Measurements from ENCODE around the gene PLK2. TPM values are rescaled to one million over a fixed set of nuclear protein-coding genes. Genes with fewer than 3 reads are reported as not detected.

Gene PLK2
- total RNA-seq, result 100 to 1,000 TPM in 1 of 7 donors, 10 to 100 TPM in 6; 14.7 to 310 (median 41.1) TPM
- polyA plus RNA-seq, result 10 to 100 TPM; 37.6 to 47.8 TPM
- long read RNA-seq, donor 1, transcript PLK2-201 (14 exons, 2,960 nt), result major isoform, 90 of 105 reads
- long read RNA-seq, donor 1, partial matches to known transcripts, result 2 of 105 reads
- long read RNA-seq, donor 1, other reads (novel, unspliced or antisense), result 12 of 105 reads
- long read RNA-seq, donor 2, transcript PLK2-206 (2 exons, 625 nt), result minor isoform, 10 of 41 reads
- long read RNA-seq, donor 2, transcript PLK2-201 (14 exons, 2,960 nt), result major isoform, 13 of 41 reads
- long read RNA-seq, donor 2, partial matches to known transcripts, result 17 of 41 reads
- long read RNA-seq, donor 2, other reads (novel, unspliced or antisense), result 0 of 41 reads
- long read RNA-seq, donor 3, transcript PLK2-201 (14 exons, 2,960 nt), result major isoform, 28 of 30 reads
- long read RNA-seq, donor 3, partial matches to known transcripts, result 0 of 30 reads
- long read RNA-seq, donor 3, other reads (novel, unspliced or antisense), result 1 of 30 reads

- Histone ChIP-seq H3K27ac (peak within 1 kb of the TSS; percentile 76 to 94), H3K4me3 (peak within 1 kb of the TSS; percentile 80), H3K4me1 (ENCODE audit: insufficient read depth) (peaks cover 2% of the 10 kb centered on the region), H3K27me3 (no peaks in the 10 kb centered on the region), H3K36me3 (no peaks in the 10 kb centered on the region), H3K9me3 (no peaks in the 10 kb centered on the region)
- peak; percentile 93 to 98 (median 97) for DNase-seq
- intact Hi-C loops (cut with DNase I), result loop anchor here (1.0 to 5.0 kb wide), 7 partner anchors 677 to 1163 kb away; no protein-coding TSS in a partner anchor
- 0 to 1% (median 1%) methylated on average over 37 to 89 of the region's 89 CpGs for WGBS, 3 donors
- peak; percentile 99 for TF ChIP-seq POLR2A (IDR thresholded peaks at IDR 0.05)
- TF ChIP-seq, protein P1, sequence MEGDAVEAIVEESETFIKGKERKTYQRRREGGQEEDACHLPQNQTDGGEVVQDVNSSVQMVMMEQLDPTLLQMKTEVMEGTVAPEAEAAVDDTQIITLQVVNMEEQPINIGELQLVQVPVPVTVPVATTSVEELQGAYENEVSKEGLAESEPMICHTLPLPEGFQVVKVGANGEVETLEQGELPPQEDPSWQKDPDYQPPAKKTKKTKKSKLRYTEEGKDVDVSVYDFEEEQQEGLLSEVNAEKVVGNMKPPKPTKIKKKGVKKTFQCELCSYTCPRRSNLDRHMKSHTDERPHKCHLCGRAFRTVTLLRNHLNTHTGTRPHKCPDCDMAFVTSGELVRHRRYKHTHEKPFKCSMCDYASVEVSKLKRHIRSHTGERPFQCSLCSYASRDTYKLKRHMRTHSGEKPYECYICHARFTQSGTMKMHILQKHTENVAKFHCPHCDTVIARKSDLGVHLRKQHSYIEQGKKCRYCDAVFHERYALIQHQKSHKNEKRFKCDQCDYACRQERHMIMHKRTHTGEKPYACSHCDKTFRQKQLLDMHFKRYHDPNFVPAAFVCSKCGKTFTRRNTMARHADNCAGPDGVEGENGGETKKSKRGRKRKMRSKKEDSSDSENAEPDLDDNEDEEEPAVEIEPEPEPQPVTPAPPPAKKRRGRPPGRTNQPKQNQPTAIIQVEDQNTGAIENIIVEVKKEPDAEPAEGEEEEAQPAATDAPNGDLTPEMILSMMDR (IDR thresholded peaks at IDR 0.05), result peak in 2 of 3 donors; percentile 54 to 71
- no peak for TF ChIP-seq EP300 (IDR thresholded peaks at IDR 0.05)
Measured at GRCh38 chr5:58460002-58460731, at the start of gene PLK2. TSS of gene PLK2 (minus strand) at chr5:58460086. CDS start at chr5:58459959, 127 bp downstream.

- TF ChIP-seq, protein P1 (IDR thresholded peaks at IDR 0.05), result no peak
- TF ChIP-seq POLR2A (IDR thresholded peaks at IDR 0.05) (no peak), EP300 (IDR thresholded peaks at IDR 0.05) (no peak)
- Histone ChIP-seq H3K4me1 (ENCODE audit: insufficient read depth) (no peaks in the 10 kb centered on the region), H3K27me3 (peaks cover 3% of the 10 kb centered on the region), H3K36me3 (no peaks in the 10 kb centered on the region), H3K9me3 (no peaks in the 10 kb centered on the region), H3K4me3 (no peak overlapping the region), H3K27ac (no peak overlapping the region)
- 50 to 57% (median 55%) methylated on average over 4 of the region's 4 CpGs for WGBS, 3 donors
- intact Hi-C loops (cut with DNase I), result no loop called here
- DNase-seq, result no peak
Measured at GRCh38 chr5:58507715-58508114, 47.8 kb upstream of the PLK2 start.

- Histone ChIP-seq H3K27me3 (peaks cover 3% of the 10 kb centered on the region), H3K27ac (no peak overlapping the region), H3K4me1 (ENCODE audit: insufficient read depth) (no peaks in the 10 kb centered on the region), H3K9me3 (no peaks in the 10 kb centered on the region), H3K36me3 (no peaks in the 10 kb centered on the region), H3K4me3 (no peak overlapping the region)
- TF ChIP-seq, protein P1 (IDR thresholded peaks at IDR 0.05), result no peak
- no peak for TF ChIP-seq POLR2A (IDR thresholded peaks at IDR 0.05)
- TF ChIP-seq EP300 (IDR thresholded peaks at IDR 0.05), result no peak
- WGBS, 3 donors, result 39 to 57% (median 47%) methylated on average over 2 of the region's 2 CpGs
- intact Hi-C loops (cut with DNase I), result no loop called here
- no peak for DNase-seq
Measured at GRCh38 chr5:58505971-58506640, 46.2 kb upstream of the PLK2 start.

DNA sequence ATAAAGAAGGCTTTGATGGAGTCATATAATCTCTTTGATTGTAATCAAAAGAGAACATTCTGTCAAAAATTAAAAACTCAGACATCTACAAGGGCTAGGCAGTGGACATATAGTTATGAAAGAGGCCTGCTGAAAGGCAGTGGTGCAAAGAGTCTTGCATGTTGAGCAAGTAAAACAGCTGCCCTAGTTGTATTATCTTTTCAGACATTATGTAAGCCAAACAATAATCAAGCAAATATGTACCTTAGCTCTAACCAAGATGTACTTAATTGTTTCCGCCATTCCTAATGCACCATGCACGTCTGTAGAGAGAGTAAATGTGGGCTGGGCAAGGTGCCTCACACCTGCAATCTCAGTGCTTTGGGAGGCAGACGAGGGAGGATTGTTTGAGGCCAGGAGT is 45.6 kb upstream of the PLK2 start:
- no peak for TF ChIP-seq EP300 (IDR thresholded peaks at IDR 0.05)
- TF ChIP-seq POLR2A (IDR thresholded peaks at IDR 0.05), result no peak
- TF ChIP-seq, protein P1 (IDR thresholded peaks at IDR 0.05), result no peak
- DNase-seq, result no peak
- no peak overlapping the region for H3K27ac ChIP-seq
- H3K9me3 ChIP-seq, result no peaks in the 10 kb centered on the region
- H3K4me3 ChIP-seq, result no peak overlapping the region
- intact Hi-C loops (cut with DNase I), result no loop called here
- no peaks in the 10 kb centered on the region for H3K4me1 ChIP-seq (ENCODE audit: insufficient read depth)
- no peaks in the 10 kb centered on the region for H3K36me3 ChIP-seq
- peaks cover 3% of the 10 kb centered on the region for H3K27me3 ChIP-seq
- WGBS, 3 donors, result 67 to 85% (median 73%) methylated on average over 3 of the region's 3 CpGs
